Right lobe of liver (tissue), 6 donors: ENCODE results near the gene RGS14. TPM values are rescaled to one million over a fixed set of nuclear protein-coding genes. Genes with fewer than 3 reads are reported as not detected.

Experiments
- ATAC-seq, 4 donors: fragments of 200-7000 bp; cut with Tn5 transposase; one replicate each; pipeline ENCODE4 v1.9.1; 2020; ENCODE audit warnings: mild to moderate bottlenecking in 4 of 4, moderate library complexity in 4 of 4
- DNase-seq, 3 donors: peaks; one replicate each; pipeline ENCODE4 v3.0.0-alpha.2; 2020
- H3K27ac ChIP-seq, 3 donors: fragments of 200-600 bp; one replicate each; pipeline ENCODE4 v1.8.0; 2022
- H3K27me3 ChIP-seq, 2 donors: fragments of 200-600 bp; one replicate each; pipeline ENCODE4 v1.8.0; 2022
- H3K36me3 ChIP-seq, 4 donors: fragments of 200-600 bp; sonication (generic) in 1 of 4; one replicate each; pipeline versions ENCODE4 v1.5.1 to v1.8.0; 2017 to 2022; ENCODE audit warnings: control low read depth in 1 of 4
- H3K4me1 ChIP-seq, 4 donors: fragments of 200-600 bp; sonication (generic) in 1 of 4; one replicate each; pipeline versions ENCODE4 v1.5.1 to v1.8.0; 2017 to 2022; ENCODE audit warnings: control low read depth in 1 of 4
- H3K4me3 ChIP-seq, 3 donors: fragments of 200-600 bp; one replicate each; pipeline ENCODE4 v1.8.0; 2022
- H3K9me3 ChIP-seq, 4 donors: fragments of 200-600 bp; sonication (generic) in 1 of 4; one replicate each; pipeline versions ENCODE4 v1.5.1 to v1.8.0; 2017 to 2022; ENCODE audit warnings: control low read depth in 1 of 4
- POLR2A ChIP-seq: fragments of 450-650 bp; IDR thresholded peaks from one replicate; pipeline ENCODE4 v1.6.1; 2017; ENCODE audit warnings: antibody characterized with exemption, mild to moderate bottlenecking
- WGBS: methylation state at CpG from one replicate; pipeline ENCODE4 v1.1.6; 2018; ENCODE audit warnings: low coverage, low lambda C conversion rate; ENCODE audit not compliant: insufficient coverage; ENCODE audit errors: missing lambda C conversion rate; 5-methylcytosine and 5-hydroxymethylcytosine counted together
- intact Hi-C, 2 donors: fragments of 100-400 bp; cut with DNase I; formaldehyde crosslinking; loops; one replicate each; pipeline versions ENCODE4 v1.11.2 to v1.14.1; 2022
- total RNA-seq, 6 experiments: library from RNA; depleted of rRNA in 2 of 6; stranded (reverse); fragments of >200 nt in 2 of 6; fragmentation: NEBNext Ultra II Directional in 3 of 6; extraction: Animal tissue kit (Norgen Biotek cat#: 25700) in 3 of 6; gene quantifications; one replicate each; pipeline versions ENCODE4 v1.1.0 to v1.2.4, GENCODE V29; 2016 to 2023
- TF ChIP-seq, protein P1 (sequence below), 4 donors: fragments of 200-600 bp in 3 of 4; fragments of 450-650 bp in 1 of 4; IDR thresholded peaks; one replicate each; pipeline versions ENCODE4 v1.5.1 to v1.8.0; 2016 to 2022; ENCODE audit warnings: antibody characterized with exemption in 4 of 4, mild to moderate bottlenecking in 2 of 4
- donor health status: DM: no; HTN: yes; CAD: no.
- donor health status: DM: no; HTN: no; CAD: no.
- donor health status: DM: no; HTN: no; CAD: no.
- donor health status: DM: no; HTN: yes; CAD: no.
- donor health status: DM: no; HTN: yes; CAD: no.

Gene RGS14
- total RNA-seq, 6 experiments from 2014 or later, result 29.2 to 43.1 (median 35.2) TPM

DNA sequence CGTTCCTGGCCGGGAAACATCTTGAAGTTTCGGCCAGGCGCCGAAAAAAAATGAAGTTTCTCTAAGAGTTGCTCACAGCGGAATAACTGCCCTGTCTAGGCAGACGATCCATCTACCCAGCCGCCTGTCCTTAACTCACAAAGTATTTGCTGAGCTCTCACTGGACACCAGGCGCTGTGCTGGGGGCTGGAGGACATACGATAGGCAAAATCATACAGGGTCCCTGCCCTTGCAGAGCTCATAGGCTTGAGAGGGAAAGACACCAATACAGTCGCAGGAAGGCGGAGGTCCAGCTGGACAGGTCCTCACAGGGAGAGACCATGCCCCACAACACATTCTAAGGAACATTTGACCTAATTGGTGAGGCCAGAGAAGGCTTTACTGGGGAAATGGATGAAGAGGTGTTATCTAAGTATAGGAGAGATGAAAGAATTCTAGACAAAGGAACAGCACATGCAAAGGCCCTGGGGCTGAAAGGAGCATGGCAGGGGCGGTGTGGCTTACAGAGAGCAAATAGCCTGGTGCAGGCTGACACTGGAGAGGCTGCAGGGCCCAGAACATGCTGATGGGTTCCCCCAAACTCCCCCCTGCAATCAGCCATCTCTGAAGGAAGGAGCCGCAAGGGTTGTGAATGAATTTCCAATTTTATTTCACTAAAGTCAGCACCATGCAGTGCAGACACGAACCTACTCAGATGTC, 44.0 kb upstream of the RGS14 start:
- ATAC-seq (no peak), DNase-seq (peak in 1 of 3 donors; percentile 36)
- TF ChIP-seq, protein P1, sequence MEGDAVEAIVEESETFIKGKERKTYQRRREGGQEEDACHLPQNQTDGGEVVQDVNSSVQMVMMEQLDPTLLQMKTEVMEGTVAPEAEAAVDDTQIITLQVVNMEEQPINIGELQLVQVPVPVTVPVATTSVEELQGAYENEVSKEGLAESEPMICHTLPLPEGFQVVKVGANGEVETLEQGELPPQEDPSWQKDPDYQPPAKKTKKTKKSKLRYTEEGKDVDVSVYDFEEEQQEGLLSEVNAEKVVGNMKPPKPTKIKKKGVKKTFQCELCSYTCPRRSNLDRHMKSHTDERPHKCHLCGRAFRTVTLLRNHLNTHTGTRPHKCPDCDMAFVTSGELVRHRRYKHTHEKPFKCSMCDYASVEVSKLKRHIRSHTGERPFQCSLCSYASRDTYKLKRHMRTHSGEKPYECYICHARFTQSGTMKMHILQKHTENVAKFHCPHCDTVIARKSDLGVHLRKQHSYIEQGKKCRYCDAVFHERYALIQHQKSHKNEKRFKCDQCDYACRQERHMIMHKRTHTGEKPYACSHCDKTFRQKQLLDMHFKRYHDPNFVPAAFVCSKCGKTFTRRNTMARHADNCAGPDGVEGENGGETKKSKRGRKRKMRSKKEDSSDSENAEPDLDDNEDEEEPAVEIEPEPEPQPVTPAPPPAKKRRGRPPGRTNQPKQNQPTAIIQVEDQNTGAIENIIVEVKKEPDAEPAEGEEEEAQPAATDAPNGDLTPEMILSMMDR (IDR thresholded peaks at IDR 0.05), result no peak
- no peak for TF ChIP-seq POLR2A
- Histone ChIP-seq H3K4me3 (no peak overlapping the region), H3K27ac (no peak overlapping the region), H3K9me3 (no peaks in the 10 kb centered on the region), H3K4me1 (peaks cover 0 to 20% (median 9%) of the 10 kb centered on the region in 4 donors), H3K36me3 (no peaks in the 10 kb centered on the region), H3K27me3 (no peaks in the 10 kb centered on the region)
- WGBS, result 90% methylated on average over 9 of the region's 15 CpGs
- intact Hi-C loops, result loop anchor here (10.0 kb wide), 2 partner anchors 71 to 141 kb away; partner anchors contain the start of gene SLC34A1 (in 1 of the 2)

DNA sequence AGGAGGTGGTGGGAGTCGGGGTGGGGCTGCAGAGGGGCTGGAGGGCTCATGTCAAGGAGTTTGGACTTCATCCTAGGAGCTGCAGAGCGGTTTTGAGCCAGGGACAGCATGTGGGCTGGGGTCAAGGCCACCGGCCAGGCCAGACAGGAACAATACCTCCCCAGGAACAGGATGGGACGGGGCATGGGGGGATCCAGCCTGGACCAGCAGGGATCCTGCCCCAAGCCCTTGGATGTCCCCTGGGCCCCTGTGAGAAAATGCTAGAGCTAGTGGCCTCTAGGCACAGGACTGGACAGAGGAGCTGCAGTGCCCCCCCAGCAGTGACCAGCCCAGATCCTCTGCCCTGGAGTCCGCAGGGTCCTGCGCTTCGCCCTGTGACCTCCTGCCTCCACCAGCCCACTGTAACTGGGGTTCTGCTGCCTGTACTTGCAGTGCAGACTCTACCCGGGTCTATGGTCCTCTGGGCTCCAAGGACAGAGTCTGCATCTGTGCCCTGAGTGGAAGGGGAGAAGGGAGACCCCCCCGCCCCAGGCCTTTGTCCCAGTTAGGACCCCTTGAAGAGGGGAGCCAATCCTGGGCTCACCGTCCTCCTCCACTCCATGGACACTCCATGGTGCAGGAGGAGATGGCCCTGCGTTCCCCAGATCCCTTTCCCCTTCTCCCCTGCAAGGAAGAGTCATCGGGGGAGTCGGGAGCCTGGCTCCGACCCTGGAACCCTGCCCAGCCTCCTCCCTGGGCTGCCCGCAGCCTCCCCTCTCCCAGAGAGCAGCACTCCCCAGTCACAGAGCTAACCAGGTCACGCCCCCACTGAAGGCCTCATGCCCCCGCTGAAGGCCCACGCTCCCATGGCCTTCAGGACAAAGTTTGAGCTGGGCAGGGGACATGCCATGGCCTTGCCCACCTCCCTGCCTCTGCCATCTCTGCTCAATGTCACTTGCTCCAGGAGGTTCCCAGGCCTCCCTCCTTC, 43.1 kb upstream of the RGS14 start:
- intact Hi-C loops, result loop anchor here (10.0 kb wide), 2 partner anchors 70 to 140 kb away; partner anchors contain the start of gene SLC34A1 (in 1 of the 2)
- no peaks in the 10 kb centered on the region for H3K9me3 ChIP-seq
- H3K27ac ChIP-seq, result no peak overlapping the region
- no peak overlapping the region for H3K4me3 ChIP-seq
- no peaks in the 10 kb centered on the region for H3K27me3 ChIP-seq
- TF ChIP-seq, protein P1 (IDR thresholded peaks at IDR 0.05), result no peak
- TF ChIP-seq POLR2A, result no peak
- H3K4me1 ChIP-seq, result peaks cover 0 to 20% (median 9%) of the 10 kb centered on the region in 4 donors
- ATAC-seq (no peak), DNase-seq (peak in 2 of 3 donors; percentile 23 to 47)
- no peaks in the 10 kb centered on the region for H3K36me3 ChIP-seq
- WGBS, result 71% methylated on average over 4 of the region's 18 CpGs

DNA sequence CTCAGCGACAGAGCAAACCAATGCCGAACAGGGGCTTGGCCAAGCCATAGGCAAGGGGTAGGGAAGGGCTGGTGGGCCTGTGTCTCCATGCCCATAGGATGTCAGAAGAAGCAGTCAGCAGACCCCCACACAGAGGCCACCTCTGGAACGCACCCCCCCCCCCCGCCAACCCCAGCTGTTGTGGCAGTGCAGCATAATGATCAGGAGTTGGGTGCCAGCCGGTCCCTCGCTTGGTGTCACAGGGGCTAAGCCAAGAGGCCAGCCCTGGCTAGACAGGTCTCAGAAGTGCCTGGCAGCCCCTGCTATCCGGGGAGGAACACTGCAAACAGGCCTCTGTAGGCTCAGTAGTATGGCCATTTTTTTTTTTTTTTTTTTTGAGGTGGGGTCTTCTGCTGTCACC, 42.3 kb upstream of the RGS14 start:
- ATAC-seq, result no peak
- no peaks in the 10 kb centered on the region for H3K36me3 ChIP-seq
- peak in 1 of 3 donors; percentile 8 for DNase-seq
- no peaks in the 10 kb centered on the region for H3K9me3 ChIP-seq
- no peak for TF ChIP-seq POLR2A
- TF ChIP-seq, protein P1 (IDR thresholded peaks at IDR 0.05), result no peak
- H3K4me1 ChIP-seq, result peaks cover 0 to 20% (median 9%) of the 10 kb centered on the region in 4 donors
- intact Hi-C loops, result loop anchor here (10.0 kb wide), 2 partner anchors 69 to 139 kb away; partner anchors contain the start of gene SLC34A1 (in 1 of the 2)
- no peak overlapping the region for H3K4me3 ChIP-seq
- no peak overlapping the region for H3K27ac ChIP-seq
- H3K27me3 ChIP-seq, result no peaks in the 10 kb centered on the region
- WGBS, result no CpG with 5 or more reads among the region's 7 CpGs

DNA sequence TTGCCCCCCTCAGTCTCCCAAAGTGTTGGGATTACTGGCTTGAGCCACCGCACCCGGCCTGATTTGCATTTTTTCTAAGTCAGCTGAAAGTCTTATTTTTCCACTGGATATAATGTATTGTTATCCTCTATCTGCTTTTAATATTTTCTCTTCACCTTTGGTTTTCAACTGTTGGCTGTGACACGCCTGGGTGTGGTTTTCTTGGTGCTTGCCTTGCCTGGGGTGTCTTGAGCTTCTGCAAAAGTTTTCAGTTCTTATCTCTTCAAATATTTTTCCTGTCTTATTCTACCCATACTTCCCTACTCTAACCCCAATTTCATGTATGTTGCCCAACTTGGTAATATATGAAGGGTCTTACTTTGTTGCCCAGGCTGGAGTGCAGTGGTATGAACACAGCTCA, 41.7 kb upstream of the RGS14 start:
- Histone ChIP-seq H3K36me3 (no peaks in the 10 kb centered on the region), H3K4me1 (peaks cover 0 to 20% (median 9%) of the 10 kb centered on the region in 4 donors), H3K27me3 (no peaks in the 10 kb centered on the region), H3K4me3 (no peak overlapping the region), H3K27ac (no peak overlapping the region), H3K9me3 (no peaks in the 10 kb centered on the region)
- intact Hi-C loops, result loop anchor here (10.0 kb wide), 2 partner anchors 69 to 139 kb away; partner anchors contain the start of gene SLC34A1 (in 1 of the 2)
- DNase-seq (no peak), ATAC-seq (no peak)
- TF ChIP-seq POLR2A, result no peak
- TF ChIP-seq, protein P1 (IDR thresholded peaks at IDR 0.05), result no peak
- WGBS, result 76% methylated on average over 3 of the region's 3 CpGs
